Effector CD8-positive, alpha-beta T cell (primary cell): Measurements from ENCODE around the gene SERPINB7.

Experiments used
- DNase-seq: peaks from one replicate; lab custom pipeline; 2025; lab: John Stamatoyannopoulos, UW

SERPINB7 gene

GRCh38 chr18:63788447-63789096 lies 13.4 kb downstream of the SERPINB7 start:
- DNase-seq, result no peak

- DNase-seq, result no peak
These were observed 14.1 kb downstream of the SERPINB7 start for GRCh38 chr18:63789327-63789726.

- no peak for DNase-seq
These were observed 20.4 kb downstream of the SERPINB7 start for GRCh38 chr18:63795606-63796005.

- DNase-seq, result no peak
These were observed 24.0 kb downstream of the SERPINB7 start for GRCh38 chr18:63799189-63799588.

- DNase-seq, result no peak
These were observed 26.1 kb downstream of the SERPINB7 start for GRCh38 chr18:63801343-63801742.

GRCh38 chr18:63808125-63808524 lies 32.9 kb downstream of the SERPINB7 start:
- DNase-seq, result no peak

GRCh38 chr18:63817441-63818051 lies 42.3 kb downstream of the SERPINB7 start:
- no peak for DNase-seq

GRCh38 chr18:63818212-63818611 lies 43.0 kb downstream of the SERPINB7 start:
- no peak for DNase-seq

- DNase-seq, result no peak
These were observed 44.6 kb downstream of the SERPINB7 start for GRCh38 chr18:63819786-63820185.

GRCh38 chr18:63820694-63821093 lies 45.5 kb downstream of the SERPINB7 start:
- DNase-seq, result no peak

- no peak for DNase-seq
These were observed 48.5 kb downstream of the SERPINB7 start for GRCh38 chr18:63823516-63824219.

GRCh38 chr18:63824220-63824525 lies 49.0 kb downstream of the SERPINB7 start:
- no peak for DNase-seq

- DNase-seq, result no peak
These were observed 52.9 kb downstream of the SERPINB7 start for GRCh38 chr18:63828120-63828519.

GRCh38 chr18:63828656-63829055 lies 53.4 kb downstream of the SERPINB7 start:
- DNase-seq, result no peak

- DNase-seq, result no peak
These were observed 54.7 kb downstream of the SERPINB7 start for GRCh38 chr18:63829886-63830285.

- DNase-seq, result no peak
These were observed 56.0 kb downstream of the SERPINB7 start for GRCh38 chr18:63831080-63831788.

GRCh38 chr18:63832470-63832869 lies 57.3 kb downstream of the SERPINB7 start:
- DNase-seq, result no peak

- no peak for DNase-seq
These were observed 59.4 kb downstream of the SERPINB7 start for GRCh38 chr18:63834471-63835113.

- no peak for DNase-seq
These were observed 61.2 kb downstream of the SERPINB7 start for GRCh38 chr18:63836456-63836855.

- DNase-seq, result no peak
These were observed 62.4 kb downstream of the SERPINB7 start for GRCh38 chr18:63837590-63837989.

- no peak for DNase-seq
These were observed 67.8 kb downstream of the SERPINB7 start for GRCh38 chr18:63843008-63843407.

GRCh38 chr18:63844254-63844653 lies 69.0 kb downstream of the SERPINB7 start:
- no peak for DNase-seq
